Measurements from ENCODE around the gene ZFP91. TPM values are rescaled to one million over a fixed set of nuclear protein-coding genes. Genes with fewer than 3 reads are reported as not detected.

The ZFP91 gene
- total and polyA plus RNA-seq, 2 donors (not counting 3 experiments of a cell fraction or from before 2014, with no cell fraction given) = 20.2 to 52.0 TPM

- H3K4me3 ChIP-seq (replicated peaks in 1 of 3; ENCODE audit: insufficient read depth in 1 of 3, low read depth in 1 of 3, low read length in 3 of 3) = no peak overlapping the region
- no peaks in the 10 kb centered on the region for H3K4me1 ChIP-seq (ENCODE audit: control insufficient read depth, extremely low read depth, insufficient read depth, low read length)
- H3K4me2 ChIP-seq (ENCODE audit: insufficient read depth, low read length) = no peak overlapping the region
- ChIA-PET CTCF (interaction anchor here (1.0 kb wide), 1 partner anchor 48 kb away, joined by 3 read pairs; no protein-coding TSS in a partner anchor), POLR2A (no interaction called here)
- no TSS peak for BruUV-seq (replicated peaks)
- FAIRE-seq (no peak), DNase-seq (ENCODE audit: low read depth, low spot score) (no peak)
- dilution Hi-C loops (cut with MboI; ENCODE audit: extremely low pct_ligation_motif_present, low sequenced_read_pairs) (no loop called here), intact Hi-C loops (cut with micrococcal nuclease) (no loop called here)
- H3K27me3 ChIP-seq (ENCODE audit: control insufficient read depth in 2 of 2, insufficient read depth in 2 of 2, low read length in 2 of 2) = no peaks in the 10 kb centered on the region
- no peak overlapping the region for H3K9ac ChIP-seq (replicated peaks; ENCODE audit: extremely low read depth, insufficient read depth, low read length)
- no peak overlapping the region for H3K27ac ChIP-seq (ENCODE audit: insufficient read depth, low read depth, low read length)
- H2AFZ ChIP-seq (ENCODE audit: low read depth, low read length) = no peak overlapping the region
- no peak for TF ChIP-seq JUN (IDR thresholded peaks at IDR 0.05; ENCODE audit: borderline replicate concordance, insufficient read depth, insufficient read length, low read depth)
- no peak for TF ChIP-seq MAX (IDR thresholded peaks at IDR 0.05; ENCODE audit: insufficient read depth, insufficient read length)
- TF ChIP-seq CTCF (IDR thresholded peaks at IDR 0.05; ENCODE audit: extremely low read depth in 1 of 2, insufficient read depth in 1 of 2, low read depth in 1 of 2, low read length in 2 of 2) = no peak
- TF ChIP-seq GATA2 (IDR thresholded peaks at IDR 0.05; ENCODE audit: insufficient read depth, insufficient read length, low read depth, low read length) = no peak
- no peak for TF ChIP-seq FOS (IDR thresholded peaks at IDR 0.05; ENCODE audit: borderline replicate concordance, insufficient read depth, low read length)
- TF ChIP-seq EZH2 (IDR thresholded peaks at IDR 0.05; ENCODE audit: borderline replicate concordance, low read depth, low read length, severe bottlenecking) = no peak
- TF ChIP-seq POLR2A (IDR thresholded peaks at IDR 0.05; ENCODE audit: low read depth, low read length) = no peak
- H3K79me2 ChIP-seq (ENCODE audit: control insufficient read depth, insufficient read depth, low read length) = no peaks in the 10 kb centered on the region
- H4K20me1 ChIP-seq (replicated peaks; ENCODE audit: control insufficient read depth, extremely low read depth, insufficient read depth, low read length) = no peaks in the 10 kb centered on the region
- H3K9me1 ChIP-seq (replicated peaks; ENCODE audit: control insufficient read depth, extremely low read depth, insufficient read depth, low read length) = no peaks in the 10 kb centered on the region
- H3K9me3 ChIP-seq (replicated peaks; ENCODE audit: control insufficient read depth, insufficient read depth, low read length) = no peaks in the 10 kb centered on the region
- H3K36me3 ChIP-seq (ENCODE audit: control insufficient read depth in 2 of 2, extremely low read depth in 1 of 2, insufficient read depth in 2 of 2, low read length in 2 of 2) = peaks cover 24 to 48% of the 10 kb centered on the region in 2 experiments
These were observed 36.7 kb downstream of the ZFP91 start for GRCh38 chr11:58615559-58615958.

Measured in endothelial cell of umbilical vein (primary cell).